LHCN-M2 (cell line): Measurements from ENCODE around the gene PARVA. TPM values are rescaled to one million over a fixed set of nuclear protein-coding genes. Genes with fewer than 3 reads are reported as not detected.
"Not testable (repeated sequence)": the region's sequence is repeated elsewhere in the genome, so short reads cannot be mapped to it uniquely, and the experiment has no call there.

ENCODE experiments used
- DNase-seq: peaks from one replicate; pipeline ENCODE4 v3.0.0-alpha.2; 2012; ENCODE audit warnings: low read depth
- total RNA-seq: library from RNA; depleted of rRNA; stranded (reverse); fragments of >200 nt; gene quantifications from 2 replicates; pipeline ENCODE4 v1.2.3, GENCODE V29; 2014

Gene PARVA
- total RNA-seq, 1 experiment from 2014 or later = 55.7 TPM

- DNase-seq = no peak
These were observed 120.1 kb downstream of the PARVA start for GRCh38 chr11:12497431-12497830.

DNA sequence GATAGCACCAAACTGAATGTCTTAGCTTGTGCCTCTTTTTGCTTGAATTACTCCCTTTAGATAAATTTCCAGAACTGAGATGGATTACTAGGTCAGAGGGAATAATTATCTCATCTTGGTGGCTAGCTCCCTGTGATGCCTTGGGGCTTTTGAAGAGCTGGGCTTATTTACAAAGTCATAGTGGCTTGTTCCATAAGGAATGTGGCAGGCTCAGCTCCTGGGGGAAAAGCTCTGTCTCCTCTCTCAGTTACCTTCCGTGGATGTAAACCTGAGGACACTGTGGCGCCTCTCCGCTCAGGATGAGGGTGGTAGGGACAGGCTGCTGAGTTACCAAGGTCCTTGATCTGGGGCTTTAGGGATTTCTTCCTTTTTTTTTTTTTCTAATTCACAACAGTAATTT lies 121.7 kb downstream of the PARVA start:
- no peak for DNase-seq

DNA sequence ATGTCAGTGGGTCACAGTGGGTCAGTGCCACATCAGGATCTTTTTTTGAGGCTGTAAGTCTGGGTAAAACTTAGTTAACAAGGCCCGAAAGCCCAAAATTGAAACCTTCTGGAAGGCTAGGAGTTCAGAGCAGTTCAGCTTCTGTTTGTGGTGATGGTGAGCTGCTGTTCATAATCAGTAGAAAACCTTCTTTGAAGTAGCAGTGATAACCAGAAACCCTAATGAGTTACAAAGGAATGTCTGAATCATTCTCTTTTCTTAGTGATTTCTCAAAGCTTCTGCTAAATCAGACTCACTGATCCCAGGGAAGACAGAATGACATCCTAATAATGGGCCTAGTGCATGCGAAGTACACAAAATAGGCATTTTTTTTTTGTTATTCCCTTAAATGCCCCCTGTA lies 124.7 kb downstream of the PARVA start:
- peak; percentile 62 for DNase-seq

DNA sequence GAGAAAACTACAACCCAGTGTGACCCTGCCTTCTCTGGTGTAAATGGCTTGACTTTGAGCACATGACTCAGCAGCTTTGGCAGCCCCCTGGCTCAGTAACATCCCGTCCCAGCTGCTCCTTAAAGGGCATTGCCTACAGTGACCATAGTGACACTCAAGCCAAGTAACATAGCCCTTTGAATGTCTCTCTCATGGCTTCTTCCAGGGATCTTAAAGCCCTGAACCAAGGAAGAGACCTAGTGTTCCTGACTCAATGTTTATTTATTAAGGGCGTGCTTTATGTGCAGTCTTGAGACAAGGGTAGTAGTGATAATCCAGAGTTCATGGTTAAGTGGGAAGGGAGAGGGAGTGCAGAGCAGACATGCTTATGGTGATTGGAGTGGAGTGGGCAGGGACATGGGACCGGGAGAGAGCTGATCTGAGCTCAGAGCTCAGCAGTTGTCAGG lies 125.7 kb downstream of the PARVA start:
- DNase-seq = peak; percentile 66

GRCh38 chr11:12503886-12504285 lies 126.5 kb downstream of the PARVA start:
- DNase-seq = no peak

GRCh38 chr11:12505183-12505582 lies 127.8 kb downstream of the PARVA start:
- DNase-seq = no peak

DNA sequence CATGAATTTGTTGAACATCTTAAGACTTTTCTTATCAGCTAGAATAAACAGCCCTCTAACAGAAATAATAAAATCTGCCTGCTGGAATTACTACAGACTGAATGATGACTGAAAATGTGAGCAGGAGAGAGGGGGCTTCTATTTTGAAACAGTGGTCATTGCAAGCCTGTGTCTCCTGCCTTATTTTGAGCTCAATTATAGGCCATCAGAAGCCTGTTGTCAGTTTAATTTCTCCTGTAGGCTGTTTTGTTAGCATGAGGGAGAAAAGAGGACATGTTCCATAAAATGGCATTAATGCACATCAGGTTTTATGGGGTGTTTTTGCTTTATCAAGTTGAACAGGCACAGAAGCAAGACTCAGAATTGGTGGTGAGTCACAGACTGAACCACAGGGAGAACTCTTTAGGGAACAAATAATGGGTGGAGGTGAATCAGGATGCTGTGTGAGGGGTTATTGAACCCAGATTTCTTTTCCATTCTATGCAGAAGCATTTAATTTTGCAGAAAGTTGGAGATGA lies 129.1 kb downstream of the PARVA start:
- DNase-seq = peak; percentile 50

GRCh38 chr11:12507391-12507790 lies 130.0 kb downstream of the PARVA start:
- DNase-seq = no peak

GRCh38 chr11:12508151-12508751 lies 130.9 kb downstream of the PARVA start:
- no peak for DNase-seq

DNA sequence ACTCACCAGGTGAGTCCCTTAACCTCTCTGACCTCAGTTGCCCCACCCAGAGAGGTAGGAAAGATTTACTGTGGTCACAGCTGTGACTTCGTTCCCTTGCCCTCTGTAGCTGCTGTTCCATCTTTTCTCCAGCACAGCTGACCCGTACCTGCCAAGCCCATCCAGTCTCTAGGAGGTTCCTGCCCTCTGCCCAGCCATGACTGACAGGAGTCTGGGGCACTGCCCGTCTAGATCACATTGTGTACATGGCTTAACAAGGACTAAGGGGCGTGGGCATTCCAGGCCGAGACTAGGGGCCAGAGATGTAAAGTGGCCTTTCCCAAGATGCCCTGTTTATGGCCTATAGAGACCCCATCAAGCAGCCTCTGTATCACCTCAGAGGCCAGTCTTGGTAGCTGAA lies 132.0 kb downstream of the PARVA start:
- no peak for DNase-seq

DNA sequence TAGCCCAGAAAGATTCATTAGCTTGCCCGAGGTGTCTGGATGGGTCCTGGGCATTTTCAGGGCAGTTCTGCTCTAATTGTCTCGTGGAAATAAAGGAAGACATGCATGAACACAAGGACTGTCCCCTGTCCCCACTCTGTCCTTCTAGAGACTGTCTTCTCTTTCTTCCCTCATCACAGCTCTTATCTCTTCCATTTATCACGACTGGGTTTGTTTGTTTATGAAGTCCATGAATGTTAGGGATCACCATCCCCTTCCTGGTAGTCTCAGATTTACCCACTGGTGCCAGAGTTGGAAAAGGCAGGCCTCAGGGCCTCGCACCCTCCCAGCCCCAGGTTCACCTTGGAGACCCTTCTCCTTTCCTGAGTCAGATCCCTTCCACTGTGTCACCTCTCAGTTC lies 134.8 kb downstream of the PARVA start:
- DNase-seq = no peak

- no peak for DNase-seq
These were observed 135.5 kb downstream of the PARVA start for GRCh38 chr11:12512826-12513395.

- DNase-seq = no peak
These were observed 139.2 kb downstream of the PARVA start for GRCh38 chr11:12516387-12517105.

DNA sequence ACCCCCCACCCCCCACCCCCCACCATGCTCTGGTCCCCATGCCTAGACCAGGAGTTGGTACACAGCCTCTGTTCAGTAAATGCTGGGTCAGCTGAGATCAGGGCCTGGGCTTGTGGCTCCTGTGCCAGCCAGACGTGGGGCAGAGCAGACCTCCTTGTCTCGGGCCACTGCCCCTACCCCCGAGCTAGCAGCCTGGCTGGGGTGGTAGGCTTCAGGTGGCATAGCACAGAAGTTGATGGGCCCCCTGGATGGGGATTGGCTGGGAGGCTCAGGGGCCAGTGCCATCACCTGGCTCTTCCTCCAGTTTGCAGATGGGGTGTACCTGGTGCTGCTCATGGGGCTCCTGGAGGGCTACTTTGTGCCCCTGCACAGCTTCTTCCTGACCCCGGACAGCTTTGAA lies 139.9 kb downstream of the PARVA start:
- DNase-seq = no peak

GRCh38 chr11:12517741-12518140 lies 140.4 kb downstream of the PARVA start:
- DNase-seq = no peak

DNA sequence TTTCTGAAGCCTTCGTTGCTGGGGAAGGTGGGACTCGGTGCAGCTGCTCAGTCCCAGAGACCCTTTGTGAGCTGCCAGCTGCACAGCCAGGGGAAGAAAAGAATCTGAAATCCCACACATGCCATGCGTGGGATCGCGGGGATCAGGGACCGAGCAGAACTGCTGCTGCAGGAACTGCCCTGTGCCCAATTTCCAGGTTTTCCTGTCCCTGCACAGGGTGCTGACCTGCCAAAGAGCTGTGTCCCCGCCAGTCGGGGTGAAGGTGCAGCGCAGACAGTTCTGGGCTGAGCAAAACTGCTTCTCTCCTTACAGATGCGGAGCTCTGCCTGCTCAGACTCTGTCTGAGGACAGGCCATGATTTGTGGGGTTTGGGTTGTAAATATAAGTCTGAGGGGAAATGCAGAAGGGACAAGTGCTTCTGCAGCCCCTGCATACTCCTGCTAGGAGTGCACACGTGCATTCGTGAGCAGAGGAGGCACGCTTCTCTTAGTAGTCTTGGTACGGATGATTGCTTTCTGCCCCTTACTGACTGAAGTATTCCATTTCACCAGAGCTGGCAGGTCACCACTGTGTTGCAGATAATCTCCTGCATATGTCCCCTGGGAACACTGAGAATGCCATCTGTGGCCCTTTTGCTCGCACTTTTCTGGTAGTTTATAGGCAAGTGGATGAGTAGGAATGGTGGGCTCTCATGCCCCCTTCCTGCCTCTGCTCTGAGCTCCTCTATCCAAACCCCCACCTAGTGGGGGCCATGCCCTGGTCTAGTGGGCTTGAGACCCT lies 141.4 kb downstream of the PARVA start:
- DNase-seq = no peak

- no peak for DNase-seq
These were observed 142.7 kb downstream of the PARVA start for GRCh38 chr11:12520054-12520453.

GRCh38 chr11:12520576-12520975 lies 143.2 kb downstream of the PARVA start:
- not testable (repeated sequence) for DNase-seq

DNA sequence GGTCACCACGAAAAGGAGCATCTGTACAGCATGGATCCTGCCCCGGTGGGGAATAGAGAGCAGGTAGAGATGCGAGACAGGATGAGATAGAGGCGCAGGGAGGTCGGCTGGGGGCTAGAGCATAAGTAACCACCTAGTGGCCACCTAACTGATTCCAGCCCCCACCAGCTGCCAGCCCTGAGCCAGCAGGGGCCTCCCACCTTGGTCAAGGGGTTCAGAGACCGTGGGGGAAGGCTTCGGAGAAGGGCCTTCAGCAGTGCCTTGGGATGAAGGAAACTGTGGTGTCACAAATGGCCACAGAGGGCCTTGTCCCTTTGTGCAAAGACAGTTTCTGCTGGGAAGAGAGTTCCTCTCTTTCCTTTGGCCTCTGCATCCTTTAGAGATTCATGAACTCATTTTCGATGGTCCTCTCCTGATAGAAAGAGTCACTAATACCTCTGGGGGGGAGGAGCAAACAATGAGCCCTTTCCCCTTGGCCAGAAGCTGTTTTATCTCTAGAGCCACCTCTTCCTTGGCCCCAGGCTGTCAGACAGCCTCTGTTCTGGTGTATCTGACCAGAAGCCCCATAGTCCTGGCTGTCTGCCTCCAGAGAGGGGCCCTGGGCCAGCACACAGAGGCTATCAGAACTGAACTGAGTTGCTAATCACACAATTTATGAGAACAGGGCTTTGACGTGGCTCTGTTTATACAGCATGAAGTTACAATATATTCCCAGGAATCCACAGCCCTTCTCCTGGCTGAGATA lies 146.0 kb downstream of the PARVA start:
- DNase-seq = no peak

- no peak for DNase-seq
These were observed 147.5 kb downstream of the PARVA start for GRCh38 chr11:12524865-12525264.

DNA sequence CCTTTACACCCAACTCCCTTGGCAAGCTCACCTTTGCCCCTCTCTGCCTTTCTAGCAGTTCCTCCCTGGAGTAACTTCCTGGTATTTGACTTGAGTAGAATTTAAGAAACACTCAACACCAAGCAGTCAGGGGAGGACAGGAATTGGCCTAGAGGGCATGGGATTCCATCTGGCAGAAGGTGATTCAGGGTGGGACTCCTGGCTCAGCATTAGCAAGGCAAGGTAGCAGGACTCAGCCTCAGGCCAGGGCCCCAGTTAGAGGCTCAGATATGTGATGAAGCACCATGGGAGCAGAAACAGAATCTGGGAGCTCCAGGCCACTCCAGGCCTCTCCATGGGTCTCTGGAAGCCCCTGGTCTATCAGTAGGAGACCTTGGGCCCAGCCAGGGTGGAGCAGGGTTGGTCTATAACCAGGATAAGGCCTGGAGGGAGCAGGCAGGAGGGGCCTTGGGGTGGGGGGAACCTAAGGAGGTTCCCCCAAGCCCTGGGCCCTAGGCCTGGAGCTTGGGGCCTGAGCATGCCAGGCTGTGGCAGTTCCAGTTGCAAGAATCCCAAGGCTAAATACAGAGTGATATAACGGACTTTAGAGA lies 148.2 kb downstream of the PARVA start:
- DNase-seq = no peak
